Measurements from ENCODE around the gene HELT.
"Not testable (repeated sequence)": the region's sequence is repeated elsewhere in the genome, so short reads cannot be mapped to it uniquely, and the experiment has no call there.

HELT gene

DNA sequence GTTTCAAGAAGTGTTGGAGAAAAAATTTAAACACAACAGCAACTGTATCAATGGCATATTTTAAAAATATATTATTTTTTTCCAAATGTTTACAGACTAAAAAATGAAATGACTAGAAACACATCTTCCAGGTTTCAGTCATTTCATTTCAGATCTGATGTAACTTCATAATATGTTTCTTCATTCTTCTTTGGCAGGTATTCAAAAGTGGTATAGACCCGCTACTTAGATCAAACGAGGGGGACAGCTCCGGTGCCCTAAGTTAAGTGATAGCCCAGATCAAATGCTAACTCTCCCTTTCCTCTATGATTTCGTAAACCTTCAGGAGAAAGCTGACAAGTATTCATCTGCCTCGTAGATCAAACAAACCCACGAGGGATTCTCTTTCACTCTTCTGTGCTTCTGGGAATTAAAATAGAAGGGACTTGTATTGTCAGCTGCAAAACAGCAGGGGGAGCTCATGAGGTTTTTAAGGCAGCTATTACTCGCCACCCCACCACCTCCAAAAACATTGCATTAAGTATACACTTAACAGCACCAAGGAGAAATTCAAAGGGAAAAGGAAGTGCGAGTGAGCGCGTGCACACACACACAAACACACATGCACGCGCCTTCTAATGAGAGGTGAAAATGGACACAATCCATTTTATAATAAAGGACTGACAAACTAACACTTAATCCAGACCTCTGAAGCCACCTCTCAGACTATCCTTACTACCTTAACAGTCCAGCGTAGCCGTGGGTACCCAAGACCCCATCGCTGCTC is 21.4 kb downstream of the HELT start:
- DNase-seq: no peak

DNA sequence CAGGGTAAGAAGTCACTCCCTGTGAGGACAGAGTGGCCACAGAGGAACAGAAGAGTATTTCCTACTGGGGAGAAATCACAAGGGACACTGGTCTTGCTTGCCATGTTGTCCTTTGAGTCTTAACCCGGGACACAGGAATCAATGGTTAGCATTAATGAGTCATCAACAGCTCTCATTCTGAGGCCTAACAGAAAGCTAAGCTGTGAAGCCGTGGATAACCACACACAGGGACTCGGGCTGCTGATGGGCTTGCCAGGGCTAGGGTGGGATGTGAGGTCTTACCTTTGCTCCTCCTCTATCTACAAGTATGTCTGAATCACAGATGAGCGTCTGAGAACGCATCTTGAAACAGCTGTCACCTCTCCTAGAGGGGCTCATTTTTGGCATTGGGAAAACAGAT is 22.2 kb downstream of the HELT start:
- no peak for DNase-seq

DNA sequence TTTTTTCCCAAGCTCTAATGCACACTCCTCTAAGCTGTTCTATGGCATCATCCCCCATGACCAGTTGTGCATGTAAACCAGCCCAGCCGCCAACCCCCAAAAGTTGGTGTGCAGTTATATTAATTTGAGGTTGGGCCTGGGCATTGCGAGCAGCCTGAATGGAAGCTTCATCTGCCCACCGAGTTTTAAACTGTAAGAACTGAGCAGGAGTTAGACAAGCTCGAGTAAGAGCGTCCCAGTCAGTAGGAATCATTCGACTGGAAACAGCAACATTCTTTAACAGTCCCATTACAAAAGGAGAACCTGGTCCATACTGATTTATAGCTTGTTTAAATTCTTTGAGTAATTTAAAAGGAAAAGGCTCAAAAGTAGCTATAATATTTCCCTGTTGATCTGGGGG is 32.0 kb downstream of the HELT start:
- not testable (repeated sequence) for DNase-seq

DNA sequence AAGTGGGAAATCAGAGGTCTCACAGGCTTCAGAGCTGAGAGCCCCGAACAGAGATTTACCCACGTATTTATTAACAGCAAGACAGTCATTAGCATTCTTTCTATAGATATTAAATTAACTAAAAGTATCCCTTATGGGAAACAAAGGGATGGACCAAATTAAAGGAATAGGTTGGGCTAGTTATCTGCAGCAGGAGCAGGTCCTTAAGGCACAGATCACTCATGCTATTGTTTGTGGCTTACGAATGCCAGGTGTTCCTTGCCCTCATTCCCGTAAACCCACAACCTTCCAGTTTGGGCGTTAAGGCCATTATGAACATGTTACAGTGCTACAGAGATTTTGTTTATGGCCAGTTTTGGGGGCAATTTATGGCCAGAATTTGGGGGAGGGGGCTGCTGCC is 33.0 kb downstream of the HELT start:
- not testable (repeated sequence) for DNase-seq

DNA sequence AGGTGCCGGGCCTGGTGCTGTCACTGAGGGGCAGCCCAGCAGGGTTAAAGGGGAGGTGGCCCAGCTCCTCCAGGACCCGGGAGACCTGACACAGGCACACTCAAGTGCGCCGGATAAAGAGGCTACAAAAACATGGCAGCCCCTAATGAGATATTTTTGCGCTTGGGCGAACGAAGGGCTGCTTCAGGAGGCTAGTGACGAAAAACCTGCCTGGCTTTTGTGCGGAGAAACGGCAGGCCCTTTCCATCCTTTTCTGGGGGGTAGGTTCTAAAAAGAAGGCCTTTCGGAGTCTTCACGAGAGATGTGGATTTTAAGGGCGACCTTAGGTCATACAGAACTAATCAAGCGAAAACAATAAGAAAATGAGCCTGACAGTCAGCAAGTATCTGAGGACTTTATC is 35.5 kb downstream of the HELT start:
- DNase-seq: no peak

DNA sequence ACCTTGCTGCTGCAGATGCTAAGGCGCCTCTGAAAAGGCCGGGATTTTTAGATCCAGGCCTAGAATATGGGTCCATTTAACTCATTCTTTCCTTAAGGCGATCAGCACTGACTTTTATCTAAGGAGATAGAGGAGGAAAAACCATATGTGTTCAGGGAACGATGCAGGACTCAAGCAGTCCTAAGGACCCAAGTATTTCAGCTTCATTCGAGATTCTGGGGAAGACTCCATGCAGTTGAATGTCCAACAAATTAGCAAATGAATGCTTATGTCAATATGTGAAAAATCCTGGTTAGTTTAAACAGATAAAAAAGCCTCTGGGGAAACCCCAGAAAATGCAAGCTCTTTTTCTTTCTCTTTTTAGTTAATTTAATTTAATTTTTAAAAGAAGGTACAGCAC is 36.0 kb downstream of the HELT start:
- DNase-seq: no peak

DNA sequence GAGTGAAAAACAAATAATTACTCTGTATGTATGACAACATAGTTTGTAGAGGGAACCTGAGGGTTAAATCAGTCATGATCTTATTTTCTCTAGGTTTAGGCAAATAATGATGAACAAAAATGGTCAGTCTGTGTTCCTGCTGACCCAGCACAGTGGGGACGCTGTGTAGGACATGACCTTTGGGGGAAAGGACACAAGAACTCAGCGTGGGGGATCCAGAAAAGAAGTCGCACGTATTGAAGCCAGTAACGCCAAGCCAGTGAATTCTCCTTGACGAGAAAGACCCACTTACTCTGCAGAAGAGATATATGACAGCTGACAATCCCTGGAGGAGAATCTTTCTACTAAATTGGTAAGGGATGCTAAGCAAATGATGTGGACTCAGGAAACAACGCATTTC is 36.6 kb downstream of the HELT start:
- no peak for DNase-seq

DNA sequence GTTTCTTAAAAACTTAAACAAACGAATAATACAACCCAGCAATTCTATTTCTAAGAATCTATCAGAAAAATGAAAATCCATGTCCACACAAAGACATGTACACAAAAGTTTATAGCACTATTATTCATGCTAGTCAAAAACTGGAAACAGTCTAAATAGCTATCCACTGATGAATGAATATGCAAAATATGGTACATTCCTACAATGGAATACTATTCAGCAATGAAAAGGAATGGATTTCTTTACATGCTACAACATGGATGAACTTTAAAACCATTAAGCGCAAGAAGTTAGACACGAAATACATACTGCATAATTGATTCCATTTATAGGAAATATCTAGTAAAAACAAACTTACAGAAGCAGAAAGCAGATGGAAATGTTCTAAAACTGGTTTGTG is 43.3 kb downstream of the HELT start:
- no peak for DNase-seq

DNA sequence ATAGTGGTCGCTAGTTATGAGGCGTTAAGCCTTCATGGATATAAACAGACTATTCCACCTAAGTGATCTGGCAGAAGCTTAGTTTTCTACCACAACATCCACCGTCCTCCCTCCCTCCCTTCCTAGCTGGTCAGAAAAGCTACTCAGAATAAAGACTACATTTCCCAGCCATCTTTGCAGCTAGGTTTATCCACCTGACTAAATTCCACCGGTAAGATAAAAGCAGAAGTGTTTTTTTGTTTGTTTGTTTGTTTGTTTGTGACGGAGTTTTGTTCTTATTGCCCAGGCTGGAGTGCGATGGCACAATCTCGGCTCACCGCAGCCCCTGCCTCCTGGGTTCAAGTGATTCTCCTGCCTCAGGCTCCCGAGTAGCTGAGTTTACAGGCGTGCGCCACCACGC is 44.3 kb downstream of the HELT start:
- DNase-seq: no peak

DNA sequence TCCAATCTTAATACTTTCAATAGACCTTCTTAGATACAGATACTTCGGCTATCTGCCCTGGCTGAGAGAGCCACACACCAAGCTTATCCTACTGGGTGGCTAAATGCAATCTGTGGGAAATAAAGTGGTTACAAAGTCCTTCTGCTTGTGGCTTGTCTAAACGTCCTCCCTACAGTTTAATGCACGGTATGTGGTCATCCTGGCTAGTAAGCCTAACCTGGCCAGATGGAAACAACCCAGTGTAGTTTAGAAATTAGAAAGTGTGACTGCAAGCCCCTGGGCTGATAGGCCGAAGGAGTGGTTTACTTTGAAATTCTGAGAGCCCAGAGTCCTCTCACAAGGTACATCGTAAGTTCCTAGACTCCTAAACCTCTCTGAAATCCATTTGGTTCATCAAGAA is 47.9 kb downstream of the HELT start:
- DNase-seq: no peak

DNA sequence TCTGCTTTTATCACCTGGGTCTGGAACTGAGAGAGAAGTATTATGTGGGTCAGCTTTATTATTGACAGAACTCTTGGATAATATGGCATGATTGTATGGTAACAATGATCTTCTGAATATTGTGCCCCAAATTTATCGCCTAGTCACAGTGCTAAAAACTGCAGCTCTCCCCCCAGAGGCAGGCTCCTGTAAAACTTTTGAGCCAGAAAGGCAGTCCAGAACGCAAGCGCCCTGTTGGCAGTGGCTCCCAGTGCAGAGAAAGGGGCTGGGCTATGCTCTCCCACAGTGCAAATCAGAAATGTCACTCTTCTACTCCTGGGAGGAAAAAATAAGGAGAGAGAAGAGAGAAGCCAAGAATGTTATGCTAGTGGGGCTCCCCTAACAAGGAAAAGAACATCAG is 50.5 kb downstream of the HELT start:
- DNase-seq: no peak

Measured in NCI-H510A (cell line).